ENCODE results near the gene RPGRIP1L. TPM values are rescaled to one million over a fixed set of nuclear protein-coding genes. Genes with fewer than 3 reads are reported as not detected.

Gene RPGRIP1L
- total RNA-seq, 1 experiment from 2014 or later = 12.7 TPM

GRCh38 chr16:53672461-53672860 lies 31.2 kb downstream of the RPGRIP1L start:
- CTCF ChIA-PET = no interaction called here
- POLR2A ChIA-PET = no interaction called here
- intact Hi-C loops (cut with micrococcal nuclease; ENCODE audit: unreplicated experiment) = no loop called here
- H3K36me3 ChIP-seq (ENCODE audit: control insufficient read depth, insufficient read depth, low read length) = no peaks in the 10 kb centered on the region
- no peaks in the 10 kb centered on the region for H3K4me1 ChIP-seq (ENCODE audit: control insufficient read depth, insufficient read depth, low read length)
- H3K27ac ChIP-seq (ENCODE audit: low read length) = no peak overlapping the region
- no peak for ATAC-seq
- in situ Hi-C loops (cut with HindIII; ENCODE audit: low pct_unique_long_range_greater_than_20kb, low sequenced_read_pairs) = no loop called here
- no peaks in the 10 kb centered on the region for H3K27me3 ChIP-seq (ENCODE audit: control insufficient read depth, insufficient read depth, low read length)
- BruUV-seq (replicated peaks) = no TSS peak
- H3K9me3 ChIP-seq (ENCODE audit: control insufficient read depth, insufficient read depth, low read depth, low read length) = no peaks in the 10 kb centered on the region
- TF ChIP-seq POLR2AphosphoS5 (IDR thresholded peaks at IDR 0.05; ENCODE audit: low read depth, low read length) (no peak), SIN3A (IDR thresholded peaks at IDR 0.05; ENCODE audit: borderline replicate concordance, insufficient read depth, low read depth, low read length) (no peak), TCF7L2 (IDR thresholded peaks at IDR 0.05; ENCODE audit: low read depth, low read length) (no peak)
- TF ChIP-seq, protein P1, sequence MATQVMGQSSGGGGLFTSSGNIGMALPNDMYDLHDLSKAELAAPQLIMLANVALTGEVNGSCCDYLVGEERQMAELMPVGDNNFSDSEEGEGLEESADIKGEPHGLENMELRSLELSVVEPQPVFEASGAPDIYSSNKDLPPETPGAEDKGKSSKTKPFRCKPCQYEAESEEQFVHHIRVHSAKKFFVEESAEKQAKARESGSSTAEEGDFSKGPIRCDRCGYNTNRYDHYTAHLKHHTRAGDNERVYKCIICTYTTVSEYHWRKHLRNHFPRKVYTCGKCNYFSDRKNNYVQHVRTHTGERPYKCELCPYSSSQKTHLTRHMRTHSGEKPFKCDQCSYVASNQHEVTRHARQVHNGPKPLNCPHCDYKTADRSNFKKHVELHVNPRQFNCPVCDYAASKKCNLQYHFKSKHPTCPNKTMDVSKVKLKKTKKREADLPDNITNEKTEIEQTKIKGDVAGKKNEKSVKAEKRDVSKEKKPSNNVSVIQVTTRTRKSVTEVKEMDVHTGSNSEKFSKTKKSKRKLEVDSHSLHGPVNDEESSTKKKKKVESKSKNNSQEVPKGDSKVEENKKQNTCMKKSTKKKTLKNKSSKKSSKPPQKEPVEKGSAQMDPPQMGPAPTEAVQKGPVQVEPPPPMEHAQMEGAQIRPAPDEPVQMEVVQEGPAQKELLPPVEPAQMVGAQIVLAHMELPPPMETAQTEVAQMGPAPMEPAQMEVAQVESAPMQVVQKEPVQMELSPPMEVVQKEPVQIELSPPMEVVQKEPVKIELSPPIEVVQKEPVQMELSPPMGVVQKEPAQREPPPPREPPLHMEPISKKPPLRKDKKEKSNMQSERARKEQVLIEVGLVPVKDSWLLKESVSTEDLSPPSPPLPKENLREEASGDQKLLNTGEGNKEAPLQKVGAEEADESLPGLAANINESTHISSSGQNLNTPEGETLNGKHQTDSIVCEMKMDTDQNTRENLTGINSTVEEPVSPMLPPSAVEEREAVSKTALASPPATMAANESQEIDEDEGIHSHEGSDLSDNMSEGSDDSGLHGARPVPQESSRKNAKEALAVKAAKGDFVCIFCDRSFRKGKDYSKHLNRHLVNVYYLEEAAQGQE (IDR thresholded peaks at IDR 0.05; ENCODE audit: insufficient read depth in 1 of 2, low read depth in 2 of 2, low read length in 1 of 2) = no peak
- TF ChIP-seq, protein P2, sequence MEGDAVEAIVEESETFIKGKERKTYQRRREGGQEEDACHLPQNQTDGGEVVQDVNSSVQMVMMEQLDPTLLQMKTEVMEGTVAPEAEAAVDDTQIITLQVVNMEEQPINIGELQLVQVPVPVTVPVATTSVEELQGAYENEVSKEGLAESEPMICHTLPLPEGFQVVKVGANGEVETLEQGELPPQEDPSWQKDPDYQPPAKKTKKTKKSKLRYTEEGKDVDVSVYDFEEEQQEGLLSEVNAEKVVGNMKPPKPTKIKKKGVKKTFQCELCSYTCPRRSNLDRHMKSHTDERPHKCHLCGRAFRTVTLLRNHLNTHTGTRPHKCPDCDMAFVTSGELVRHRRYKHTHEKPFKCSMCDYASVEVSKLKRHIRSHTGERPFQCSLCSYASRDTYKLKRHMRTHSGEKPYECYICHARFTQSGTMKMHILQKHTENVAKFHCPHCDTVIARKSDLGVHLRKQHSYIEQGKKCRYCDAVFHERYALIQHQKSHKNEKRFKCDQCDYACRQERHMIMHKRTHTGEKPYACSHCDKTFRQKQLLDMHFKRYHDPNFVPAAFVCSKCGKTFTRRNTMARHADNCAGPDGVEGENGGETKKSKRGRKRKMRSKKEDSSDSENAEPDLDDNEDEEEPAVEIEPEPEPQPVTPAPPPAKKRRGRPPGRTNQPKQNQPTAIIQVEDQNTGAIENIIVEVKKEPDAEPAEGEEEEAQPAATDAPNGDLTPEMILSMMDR (IDR thresholded peaks at IDR 0.05) = no peak
- no peak overlapping the region for H3K4me3 ChIP-seq (ENCODE audit: low read depth in 2 of 2, low read length in 2 of 2)
- no peak for DNase-seq (ENCODE audit: low read depth, low spot score)

- no TSS peak for BruUV-seq (replicated peaks)
- ATAC-seq (no peak), DNase-seq (ENCODE audit: low read depth, low spot score) (no peak)
- ChIA-PET CTCF (interaction anchor here (0.6 kb wide), 1 partner anchor 76 kb away, joined by 9 read pairs; no protein-coding TSS in a partner anchor), POLR2A (no interaction called here)
- TF ChIP-seq, protein P1 (IDR thresholded peaks at IDR 0.05; ENCODE audit: insufficient read depth in 1 of 2, low read depth in 2 of 2, low read length in 1 of 2) = no peak
- TF ChIP-seq, protein P2 (IDR thresholded peaks at IDR 0.05) = no peak
- TF ChIP-seq POLR2AphosphoS5 (IDR thresholded peaks at IDR 0.05; ENCODE audit: low read depth, low read length) (no peak), SIN3A (IDR thresholded peaks at IDR 0.05; ENCODE audit: borderline replicate concordance, insufficient read depth, low read depth, low read length) (no peak), TCF7L2 (IDR thresholded peaks at IDR 0.05; ENCODE audit: low read depth, low read length) (no peak)
- intact Hi-C loops (cut with micrococcal nuclease; ENCODE audit: unreplicated experiment) (no loop called here), in situ Hi-C loops (cut with HindIII; ENCODE audit: low pct_unique_long_range_greater_than_20kb, low sequenced_read_pairs) (no loop called here)
- Histone ChIP-seq H3K27me3 (ENCODE audit: control insufficient read depth, insufficient read depth, low read length) (no peaks in the 10 kb centered on the region), H3K4me3 (ENCODE audit: low read depth in 2 of 2, low read length in 2 of 2) (no peak overlapping the region), H3K36me3 (ENCODE audit: control insufficient read depth, insufficient read depth, low read length) (no peaks in the 10 kb centered on the region), H3K4me1 (ENCODE audit: control insufficient read depth, insufficient read depth, low read length) (no peaks in the 10 kb centered on the region), H3K9me3 (ENCODE audit: control insufficient read depth, insufficient read depth, low read depth, low read length) (no peaks in the 10 kb centered on the region), H3K27ac (ENCODE audit: low read length) (no peak overlapping the region)
Observed at GRCh38 chr16:53668869-53669268, 34.8 kb downstream of the RPGRIP1L start.
